GM12875 (cell line): Measurements from ENCODE around the gene CLUH.

Experiments
- H3K4me3 ChIP-seq: one replicate; pipeline ENCODE4 v1.5.1; 2011; ENCODE audit warnings: low read depth, low read length, control low read depth
- TF ChIP-seq, protein P1 (sequence below): IDR thresholded peaks from 2 replicates; pipeline ENCODE4 v1.5.1; 2011; ENCODE audit warnings: low read depth, mild to moderate bottlenecking, control low read depth, inconsistent platforms, low read length, moderate library complexity, borderline replicate concordance; ENCODE audit not compliant: insufficient read depth

Gene CLUH

DNA sequence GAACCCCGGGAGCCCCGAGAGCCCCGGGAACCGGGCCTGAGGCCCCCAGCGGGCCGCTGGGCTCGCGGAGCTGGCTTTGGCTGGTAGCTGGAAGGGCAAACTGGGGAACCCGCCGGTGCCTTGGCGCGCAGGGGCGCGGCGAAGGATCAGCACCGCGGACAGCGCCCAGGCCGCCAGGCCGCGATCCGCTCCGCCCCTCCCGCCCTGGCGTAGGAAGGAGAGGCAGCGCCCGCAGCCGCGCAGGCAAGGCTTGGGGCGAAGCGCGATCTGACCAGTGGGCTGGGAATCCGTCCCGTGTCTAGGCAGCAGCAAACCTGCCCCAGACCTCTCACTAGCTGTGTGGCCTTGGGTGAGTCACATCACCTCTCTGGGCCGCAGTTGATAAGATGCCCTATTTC is 38.2 kb upstream of the CLUH start:
- TF ChIP-seq, protein P1, sequence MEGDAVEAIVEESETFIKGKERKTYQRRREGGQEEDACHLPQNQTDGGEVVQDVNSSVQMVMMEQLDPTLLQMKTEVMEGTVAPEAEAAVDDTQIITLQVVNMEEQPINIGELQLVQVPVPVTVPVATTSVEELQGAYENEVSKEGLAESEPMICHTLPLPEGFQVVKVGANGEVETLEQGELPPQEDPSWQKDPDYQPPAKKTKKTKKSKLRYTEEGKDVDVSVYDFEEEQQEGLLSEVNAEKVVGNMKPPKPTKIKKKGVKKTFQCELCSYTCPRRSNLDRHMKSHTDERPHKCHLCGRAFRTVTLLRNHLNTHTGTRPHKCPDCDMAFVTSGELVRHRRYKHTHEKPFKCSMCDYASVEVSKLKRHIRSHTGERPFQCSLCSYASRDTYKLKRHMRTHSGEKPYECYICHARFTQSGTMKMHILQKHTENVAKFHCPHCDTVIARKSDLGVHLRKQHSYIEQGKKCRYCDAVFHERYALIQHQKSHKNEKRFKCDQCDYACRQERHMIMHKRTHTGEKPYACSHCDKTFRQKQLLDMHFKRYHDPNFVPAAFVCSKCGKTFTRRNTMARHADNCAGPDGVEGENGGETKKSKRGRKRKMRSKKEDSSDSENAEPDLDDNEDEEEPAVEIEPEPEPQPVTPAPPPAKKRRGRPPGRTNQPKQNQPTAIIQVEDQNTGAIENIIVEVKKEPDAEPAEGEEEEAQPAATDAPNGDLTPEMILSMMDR, result no peak
- H3K4me3 ChIP-seq, result no peak overlapping the region

DNA sequence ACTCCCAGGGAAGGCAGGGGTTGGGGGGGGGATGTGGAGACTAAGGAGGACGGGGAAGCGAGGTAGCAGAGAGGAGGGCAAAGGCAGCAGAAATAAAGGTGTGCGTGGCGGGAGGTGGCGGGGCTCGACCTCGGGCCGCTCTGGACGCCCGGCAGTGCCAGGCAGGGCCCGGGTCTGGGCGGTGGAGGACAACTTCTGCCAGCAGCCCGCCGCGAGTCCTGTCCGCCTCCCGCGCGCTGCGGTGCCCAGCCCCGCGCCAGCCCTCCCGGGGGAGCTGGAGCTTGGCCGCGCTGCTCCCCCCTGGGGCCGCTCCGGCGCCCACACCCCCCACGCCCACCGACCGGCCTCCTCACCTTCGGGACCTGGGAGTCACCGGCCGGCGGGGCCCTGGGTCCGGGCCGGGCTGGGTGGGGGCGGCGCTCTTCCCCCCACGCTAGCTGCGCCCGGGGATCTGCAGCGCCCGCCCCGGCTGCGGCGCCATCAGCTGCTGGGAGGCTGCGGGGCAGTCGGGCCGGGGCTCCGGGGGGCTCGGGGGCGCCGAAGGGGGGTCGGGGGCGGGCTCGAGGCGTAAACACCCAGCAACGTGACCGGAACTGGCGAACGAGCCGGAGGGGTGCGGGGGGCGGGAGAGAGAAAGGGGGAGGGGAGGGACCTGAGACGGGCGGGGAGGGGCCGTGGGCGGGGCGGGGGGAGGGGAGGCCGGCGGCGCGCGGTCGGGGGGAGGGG is 37.7 kb upstream of the CLUH start, which contains the start of gene CCDC92B:
CCDC92B (minus strand) TSS at position 595 of the 726 bp plus-strand sequence. CDS start 14,507 bp downstream, outside the sequence.
- TF ChIP-seq, protein P1, result no peak
- no peak within 1 kb of the TSS for H3K4me3 ChIP-seq

DNA sequence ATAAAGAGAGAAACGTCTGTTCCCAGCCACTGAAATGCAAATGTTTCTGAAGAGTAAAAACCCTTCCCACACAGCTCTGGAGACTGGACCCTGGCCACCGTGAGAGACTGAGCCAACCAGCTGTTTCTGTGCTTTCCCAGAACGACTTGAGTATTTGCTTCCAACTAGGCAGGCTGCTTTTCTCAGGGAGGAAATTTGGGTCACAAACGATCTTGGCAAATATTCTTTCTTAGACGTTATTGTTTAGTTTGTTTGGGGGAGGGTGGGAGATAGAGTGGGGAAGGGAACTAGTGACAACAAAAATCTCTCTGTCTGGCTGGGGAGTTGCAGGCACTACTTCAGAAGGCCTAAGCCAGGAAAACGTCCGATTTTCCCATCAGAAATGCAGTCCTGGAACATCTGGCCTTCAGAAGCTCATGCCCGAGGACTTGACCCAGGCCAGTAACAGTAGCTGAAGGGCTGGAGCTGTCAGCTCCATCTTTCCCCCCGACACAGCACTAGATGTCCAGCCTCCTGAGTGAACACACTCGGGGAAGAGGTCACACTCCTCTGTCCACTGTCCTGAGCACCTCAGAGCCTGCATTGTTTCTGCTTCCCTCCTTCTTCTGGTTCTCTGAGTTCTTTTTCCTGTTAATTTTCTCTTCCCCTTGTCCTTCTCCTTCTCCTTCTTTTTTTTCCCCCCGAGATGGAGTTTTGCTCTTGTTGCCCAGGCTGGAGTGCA is 33.9 kb upstream of the CLUH start:
- TF ChIP-seq, protein P1, result no peak
- H3K4me3 ChIP-seq, result no peak overlapping the region

DNA sequence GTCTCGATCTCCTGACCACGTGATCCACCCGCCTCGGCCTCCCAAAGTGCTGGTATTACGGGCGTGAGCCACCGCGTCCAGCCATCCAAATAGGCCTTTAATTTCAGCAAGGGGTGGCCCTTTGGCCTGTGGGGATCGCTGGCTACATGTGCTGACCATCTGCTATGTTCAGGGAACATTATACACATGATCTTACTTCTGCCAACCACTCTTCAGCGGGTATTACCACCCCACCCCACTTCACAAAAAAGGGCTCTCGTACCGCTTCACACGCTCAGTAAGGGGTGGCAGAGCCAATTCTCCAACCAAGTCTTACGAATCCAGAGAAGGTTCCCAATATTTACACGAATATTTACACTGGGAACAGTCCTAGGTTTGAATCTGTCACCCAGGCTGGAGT is 26.1 kb upstream of the CLUH start:
- TF ChIP-seq, protein P1, result no peak
- H3K4me3 ChIP-seq, result no peak overlapping the region

DNA sequence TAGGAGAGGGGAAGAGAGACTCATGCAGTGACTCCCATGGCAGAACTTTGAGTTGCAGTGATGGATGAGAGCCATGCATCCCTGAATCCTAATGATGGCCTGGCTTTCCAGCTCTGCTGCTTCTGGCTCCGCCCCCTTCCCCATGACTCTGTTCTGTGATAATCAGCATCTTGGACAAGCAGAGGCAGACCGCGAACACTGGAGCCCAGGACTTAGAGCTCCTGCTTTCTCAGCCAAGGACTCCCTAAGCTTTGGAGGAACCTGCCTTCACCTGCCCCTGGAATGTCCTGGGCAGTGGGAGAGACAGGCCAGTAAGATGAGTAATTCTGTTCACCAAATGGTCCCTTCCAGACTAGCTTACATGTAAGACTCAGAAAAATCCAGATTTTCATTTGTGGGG is 25.4 kb upstream of the CLUH start:
- TF ChIP-seq, protein P1, result no peak
- H3K4me3 ChIP-seq, result no peak overlapping the region

DNA sequence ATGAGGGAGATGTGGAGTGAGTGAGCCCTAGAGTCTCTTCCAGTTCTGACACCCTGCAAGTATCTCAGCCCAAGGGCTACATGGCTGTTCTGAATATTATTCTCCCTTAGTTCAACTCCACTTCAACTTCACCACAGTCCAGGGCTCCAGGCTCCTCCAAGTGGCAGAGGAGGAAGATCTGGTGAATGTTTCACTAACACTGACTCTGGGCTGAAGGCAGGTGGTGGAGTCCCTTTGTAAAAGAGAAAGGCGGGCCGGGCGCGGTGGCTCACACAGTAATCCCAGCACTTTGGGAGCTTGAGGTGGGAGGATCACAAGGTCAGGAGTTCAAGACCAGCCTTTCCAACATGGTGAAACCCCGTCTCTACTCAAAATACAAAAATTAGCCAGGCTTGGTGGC is 24.3 kb upstream of the CLUH start:
- H3K4me3 ChIP-seq, result no peak overlapping the region
- TF ChIP-seq, protein P1, result no peak

DNA sequence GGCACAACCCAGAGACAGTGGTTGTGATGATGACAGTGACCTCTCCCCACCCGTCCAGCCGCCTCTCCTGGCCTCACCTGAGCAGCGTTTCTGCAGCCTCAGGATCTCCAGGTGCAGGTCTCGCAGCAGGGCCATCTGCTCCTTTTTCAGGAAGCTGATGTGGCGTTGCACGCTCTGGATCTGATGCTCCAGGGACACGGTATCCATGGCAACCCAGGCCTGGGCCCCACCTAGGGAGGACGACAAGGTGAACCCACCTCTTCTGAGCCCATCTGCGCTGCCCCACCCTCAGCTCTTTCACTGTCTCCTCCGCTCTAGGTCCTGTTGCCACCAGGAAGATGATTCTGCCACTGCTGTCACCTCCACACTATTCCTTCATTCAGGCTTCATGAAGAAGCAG is 23.4 kb upstream of the CLUH start:
- no peak overlapping the region for H3K4me3 ChIP-seq
- TF ChIP-seq, protein P1, result no peak
